Right lobe of liver (tissue), 6 donors: Measurements from ENCODE around the gene MBP. TPM values are rescaled to one million over a fixed set of nuclear protein-coding genes. Genes with fewer than 3 reads are reported as not detected.

Experiments
- ATAC-seq, 4 donors: fragments of 200-7000 bp; cut with Tn5 transposase; one replicate each; pipeline ENCODE4 v1.9.1; 2020; ENCODE audit warnings: mild to moderate bottlenecking in 4 of 4, moderate library complexity in 4 of 4
- DNase-seq, 3 donors: peaks; one replicate each; pipeline ENCODE4 v3.0.0-alpha.2; 2020
- H3K27ac ChIP-seq, 3 donors: fragments of 200-600 bp; one replicate each; pipeline ENCODE4 v1.8.0; 2022
- H3K27me3 ChIP-seq, 2 donors: fragments of 200-600 bp; one replicate each; pipeline ENCODE4 v1.8.0; 2022
- H3K36me3 ChIP-seq, 4 donors: fragments of 200-600 bp; sonication (generic) in 1 of 4; one replicate each; pipeline versions ENCODE4 v1.5.1 to v1.8.0; 2017 to 2022; ENCODE audit warnings: control low read depth in 1 of 4
- H3K4me1 ChIP-seq, 4 donors: fragments of 200-600 bp; sonication (generic) in 1 of 4; one replicate each; pipeline versions ENCODE4 v1.5.1 to v1.8.0; 2017 to 2022; ENCODE audit warnings: control low read depth in 1 of 4
- H3K4me3 ChIP-seq, 3 donors: fragments of 200-600 bp; one replicate each; pipeline ENCODE4 v1.8.0; 2022
- H3K9me3 ChIP-seq, 4 donors: fragments of 200-600 bp; sonication (generic) in 1 of 4; one replicate each; pipeline versions ENCODE4 v1.5.1 to v1.8.0; 2017 to 2022; ENCODE audit warnings: control low read depth in 1 of 4
- CTCF ChIP-seq, 4 donors: fragments of 200-600 bp in 3 of 4; fragments of 450-650 bp in 1 of 4; IDR thresholded peaks; one replicate each; pipeline versions ENCODE4 v1.5.1 to v1.8.0; 2016 to 2022; ENCODE audit warnings: antibody characterized with exemption in 4 of 4, mild to moderate bottlenecking in 2 of 4
- POLR2A ChIP-seq: fragments of 450-650 bp; IDR thresholded peaks from one replicate; pipeline ENCODE4 v1.6.1; 2017; ENCODE audit warnings: antibody characterized with exemption, mild to moderate bottlenecking
- WGBS: methylation state at CpG from one replicate; pipeline ENCODE4 v1.1.6; 2018; ENCODE audit warnings: low coverage, low lambda C conversion rate; ENCODE audit not compliant: insufficient coverage; ENCODE audit errors: missing lambda C conversion rate; 5-methylcytosine and 5-hydroxymethylcytosine counted together
- intact Hi-C, 2 donors: fragments of 100-400 bp; cut with DNase I; formaldehyde crosslinking; loops; one replicate each; pipeline versions ENCODE4 v1.11.2 to v1.14.1; 2022
- total RNA-seq, 6 experiments: library from RNA; depleted of rRNA in 2 of 6; stranded (reverse); fragments of >200 nt in 2 of 6; fragmentation: NEBNext Ultra II Directional in 3 of 6; extraction: Animal tissue kit (Norgen Biotek cat#: 25700) in 3 of 6; gene quantifications; one replicate each; pipeline versions ENCODE4 v1.1.0 to v1.2.4, GENCODE V29; 2016 to 2023
- donor health status: DM: no; HTN: yes; CAD: no.
- donor health status: DM: no; HTN: no; CAD: no.
- donor health status: DM: no; HTN: no; CAD: no.
- donor health status: DM: no; HTN: yes; CAD: no.
- donor health status: DM: no; HTN: yes; CAD: no.

MBP gene
- total RNA-seq, 6 experiments from 2014 or later: 24.0 to 40.8 (median 27.6) TPM

GRCh38 chr18:77070627-77071026, 62.0 kb downstream of the MBP start:
- H3K4me3 ChIP-seq: no peak overlapping the region
- H3K27ac ChIP-seq: no peak overlapping the region
- H3K27me3 ChIP-seq: no peaks in the 10 kb centered on the region
- WGBS: 98% methylated on average over 7 of the region's 16 CpGs
- DNase-seq (no peak), ATAC-seq (no peak)
- peaks cover 3 to 21% (median 10%) of the 10 kb centered on the region in 4 donors for H3K4me1 ChIP-seq
- TF ChIP-seq CTCF (IDR thresholded peaks at IDR 0.05) (no peak), POLR2A (no peak)
- no peaks in the 10 kb centered on the region for H3K9me3 ChIP-seq
- peaks cover 0 to 6% (median 0%) of the 10 kb centered on the region in 4 donors for H3K36me3 ChIP-seq
- intact Hi-C loops: no loop called here

- Histone ChIP-seq H3K27ac (no peak overlapping the region), H3K4me3 (no peak overlapping the region), H3K4me1 (peaks cover 3 to 21% (median 7%) of the 10 kb centered on the region in 4 donors), H3K27me3 (no peaks in the 10 kb centered on the region), H3K9me3 (no peaks in the 10 kb centered on the region), H3K36me3 (peaks cover 0 to 9% (median 0%) of the 10 kb centered on the region in 4 donors)
- intact Hi-C loops: no loop called here
- no peak for ATAC-seq
- WGBS: 74% methylated on average over 13 of the region's 13 CpGs
- TF ChIP-seq CTCF (IDR thresholded peaks at IDR 0.05): no peak
- no peak for TF ChIP-seq POLR2A
- no peak for DNase-seq
Measured at GRCh38 chr18:77069931-77070330, 62.7 kb downstream of the MBP start.

GRCh38 chr18:77069482-77069881, 63.1 kb downstream of the MBP start:
- no peaks in the 10 kb centered on the region for H3K9me3 ChIP-seq
- TF ChIP-seq CTCF (IDR thresholded peaks at IDR 0.05): no peak
- TF ChIP-seq POLR2A: no peak
- peak overlapping the region in 1 of 3 donors; percentile 70 for H3K27ac ChIP-seq
- no peaks in the 10 kb centered on the region for H3K27me3 ChIP-seq
- H3K4me1 ChIP-seq: peaks cover under 1 to 17% (median 6%) of the 10 kb centered on the region in 4 donors
- ATAC-seq (no peak), DNase-seq (no peak)
- H3K36me3 ChIP-seq: peaks cover 0 to 9% (median 0%) of the 10 kb centered on the region in 4 donors
- intact Hi-C loops: no loop called here
- 85% methylated on average over 12 of the region's 14 CpGs for WGBS
- no peak overlapping the region for H3K4me3 ChIP-seq

GRCh38 chr18:77068321-77069312, 64.0 kb downstream of the MBP start:
- Histone ChIP-seq H3K9me3 (no peaks in the 10 kb centered on the region), H3K27ac (peak overlapping the region in 2 of 3 donors; percentile 31 to 70), H3K27me3 (no peaks in the 10 kb centered on the region), H3K36me3 (peaks cover 0 to 13% (median 0%) of the 10 kb centered on the region in 4 donors), H3K4me1 (peaks cover 0 to 8% (median 4%) of the 10 kb centered on the region in 4 donors), H3K4me3 (no peak overlapping the region)
- ATAC-seq: peak in 2 of 4 donors; percentile 5 to 18
- DNase-seq: peak in 1 of 3 donors; percentile 39
- WGBS: 48% methylated on average over 14 of the region's 15 CpGs
- intact Hi-C loops: no loop called here
- TF ChIP-seq CTCF (IDR thresholded peaks at IDR 0.05) (no peak), POLR2A (no peak)
